Stimulated activated CD4-positive, alpha-beta T cell treated with anti-CD3 and anti-CD28 coated beads, Interleukin-15, amount 100 ng/mL, for 24 hours (primary cell): ENCODE results near the gene SOX18.
"Not testable (repeated sequence)": the region's sequence is repeated elsewhere in the genome, so short reads cannot be mapped to it uniquely, and the experiment has no call there.

ENCODE experiments used
- DNase-seq: peaks from one replicate; pipeline ENCODE4 v3.0.0-alpha.2; 2020

Gene SOX18

GRCh38 chr20:64015635-64016034 is 33.8 kb downstream of the SOX18 start:
- no peak for DNase-seq

GRCh38 chr20:64012385-64013154 is 36.9 kb downstream of the SOX18 start:
- not testable (repeated sequence) for DNase-seq

GRCh38 chr20:64011366-64011779 is 38.1 kb downstream of the SOX18 start:
- no peak for DNase-seq

GRCh38 chr20:64010711-64011237 is 38.7 kb downstream of the SOX18 start:
- DNase-seq = no peak

GRCh38 chr20:64009811-64010387 is 39.5 kb downstream of the SOX18 start:
- no peak for DNase-seq

GRCh38 chr20:64006902-64007301 is 42.5 kb downstream of the SOX18 start:
- DNase-seq = no peak

GRCh38 chr20:64006490-64006889 is 42.9 kb downstream of the SOX18 start:
- no peak for DNase-seq

GRCh38 chr20:64005394-64005793 is 44.0 kb downstream of the SOX18 start:
- DNase-seq = no peak

- no peak for DNase-seq
Observed at GRCh38 chr20:64003960-64004725, 45.3 kb downstream of the SOX18 start.

GRCh38 chr20:64001607-64002011 is 47.8 kb downstream of the SOX18 start:
- DNase-seq = no peak

- no peak for DNase-seq
Observed at GRCh38 chr20:64000906-64001305, 48.5 kb downstream of the SOX18 start.
